ENCODE measurements around the gene MARK4. TPM values are rescaled to one million over a fixed set of nuclear protein-coding genes. Genes with fewer than 3 reads are reported as not detected.

Gene MARK4
- total and polyA plus RNA-seq, 2 experiments from 2014 or later, result 4.9 to 11.6 TPM

DNA sequence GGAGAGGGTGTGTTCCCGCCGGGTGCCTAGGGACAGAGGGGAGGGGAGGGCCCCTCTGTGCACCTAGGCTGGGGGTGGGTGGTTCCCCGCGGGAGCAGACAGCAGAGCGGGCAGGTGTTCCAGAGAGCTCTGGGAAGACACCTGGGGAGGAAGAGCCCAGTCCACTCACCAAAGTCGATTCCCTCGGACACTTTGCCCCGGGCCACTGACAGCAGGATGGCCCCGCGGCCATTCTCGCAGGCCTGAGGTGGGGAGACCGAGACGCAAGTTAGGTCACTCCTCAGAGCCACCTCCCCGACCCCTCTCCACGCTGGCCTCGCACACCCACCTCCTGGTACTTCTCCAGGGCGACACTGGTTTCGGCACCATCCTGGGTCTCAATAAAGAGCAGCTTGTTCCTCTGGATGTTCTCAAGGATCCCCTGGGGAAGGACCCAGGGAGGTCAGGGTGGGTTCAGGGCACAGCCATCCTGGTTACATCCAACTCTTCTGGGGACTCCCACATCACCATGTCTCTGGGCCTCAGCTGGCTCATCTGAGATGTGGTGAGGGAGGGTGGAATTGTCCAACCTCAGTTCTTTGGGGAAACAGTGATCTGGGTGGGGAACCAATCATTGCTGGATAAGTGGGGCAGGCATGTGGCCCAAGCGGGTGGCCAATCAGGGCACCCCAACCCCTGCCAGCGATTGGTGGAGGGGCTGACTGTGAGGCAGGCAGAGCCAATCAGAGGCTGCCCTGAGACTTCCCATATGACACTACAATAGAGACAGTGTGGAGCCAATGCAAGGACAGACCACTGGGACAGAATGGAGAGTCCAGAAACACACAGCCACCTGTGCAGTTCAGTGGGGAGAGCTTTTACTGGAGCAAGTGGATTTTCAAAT lies 102.1 kb downstream of the MARK4 start:
- Histone ChIP-seq H3K9ac (no peak overlapping the region), H3K9me2 (ENCODE audit: insufficient read depth) (no peaks in the 10 kb centered on the region), H3K27ac (no peak overlapping the region), H3K27me3 (replicated peaks; ENCODE audit: insufficient read depth) (no peaks in the 10 kb centered on the region), H3K4me1 (ENCODE audit: insufficient read depth) (no peaks in the 10 kb centered on the region), H3K4me2 (ENCODE audit: unreplicated experiment) (no peak overlapping the region), H2AFZ (no peak overlapping the region), H4K20me1 (ENCODE audit: insufficient read depth) (no peaks in the 10 kb centered on the region), H3K9me3 (ENCODE audit: low read depth) (no peaks in the 10 kb centered on the region), H3F3A (ENCODE audit: insufficient read depth) (no peaks in the 10 kb centered on the region), H3K4me3 (no peak overlapping the region), H3K36me3 (ENCODE audit: low read depth) (peaks cover 16% of the 10 kb centered on the region; the same call in 1 of the 2 replicates), H3K79me2 (ENCODE audit: insufficient read depth) (no peaks in the 10 kb centered on the region)
- in situ Hi-C loops (cut with MboI), result no loop called here
- DNase-seq, result no peak
- 90 to 98% methylated on average over 15 to 19 of the region's 20 CpGs for WGBS, 2 experiments (ENCODE audit: low coverage in 1 of 2, low lambda C conversion rate in 2 of 2, missing lambda C conversion rate in 2 of 2)
- no peak for TF ChIP-seq EZH2 (IDR thresholded peaks at IDR 0.05; ENCODE audit: insufficient read depth, poor library complexity, severe bottlenecking)
- no peak for TF ChIP-seq EZH2phosphoT487 (IDR thresholded peaks at IDR 0.05; ENCODE audit: insufficient read depth, low read depth)

DNA sequence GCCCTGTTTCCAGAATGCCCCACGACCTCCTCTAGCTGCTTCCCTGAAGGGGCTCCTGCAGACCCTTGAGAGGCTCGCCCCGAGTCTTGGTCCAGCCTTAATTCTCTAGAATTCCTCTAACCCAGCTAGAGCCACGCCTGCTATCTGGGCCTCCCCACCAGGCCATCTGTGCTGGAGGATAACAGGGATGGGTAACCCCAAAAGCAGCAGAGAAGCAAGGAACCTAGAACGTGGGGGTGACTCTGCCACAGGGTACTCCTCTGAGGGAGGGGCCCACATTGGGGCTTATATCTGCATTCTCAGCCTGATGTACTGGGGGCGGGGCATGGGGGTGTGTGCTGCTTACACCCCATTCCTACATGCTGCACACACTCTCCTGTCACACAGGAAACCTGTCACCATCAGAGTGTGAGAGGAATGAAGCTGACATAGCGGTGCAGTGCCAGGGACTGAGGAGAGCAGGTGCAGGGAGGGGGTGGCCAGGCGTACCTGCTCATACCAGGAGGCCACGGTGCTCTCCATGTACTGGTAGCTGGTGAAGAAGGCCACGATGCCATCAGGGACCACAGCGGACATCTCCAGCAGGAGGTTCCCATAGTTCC lies 103.3 kb downstream of the MARK4 start:
- no peak overlapping the region for H3K27ac ChIP-seq
- in situ Hi-C loops (cut with MboI), result no loop called here
- H3K36me3 ChIP-seq (ENCODE audit: low read depth), result peaks cover 16% of the 10 kb centered on the region; the same call in 1 of the 2 replicates
- DNase-seq, result no peak
- WGBS, 2 experiments (ENCODE audit: low coverage in 1 of 2, low lambda C conversion rate in 2 of 2, missing lambda C conversion rate in 2 of 2), result 90 to 91% methylated on average over 11 of the region's 11 CpGs
- H3K27me3 ChIP-seq (replicated peaks; ENCODE audit: insufficient read depth), result no peaks in the 10 kb centered on the region
- H2AFZ ChIP-seq, result no peak overlapping the region
- H3K4me1 ChIP-seq (ENCODE audit: insufficient read depth), result no peaks in the 10 kb centered on the region
- H3K79me2 ChIP-seq (ENCODE audit: insufficient read depth), result no peaks in the 10 kb centered on the region
- no peaks in the 10 kb centered on the region for H3F3A ChIP-seq (ENCODE audit: insufficient read depth)
- H3K9me2 ChIP-seq (ENCODE audit: insufficient read depth), result no peaks in the 10 kb centered on the region
- H4K20me1 ChIP-seq (ENCODE audit: insufficient read depth), result no peaks in the 10 kb centered on the region
- TF ChIP-seq EZH2phosphoT487 (IDR thresholded peaks at IDR 0.05; ENCODE audit: insufficient read depth, low read depth) (no peak), EZH2 (IDR thresholded peaks at IDR 0.05; ENCODE audit: insufficient read depth, poor library complexity, severe bottlenecking) (no peak)
- no peak overlapping the region for H3K4me2 ChIP-seq (ENCODE audit: unreplicated experiment)
- no peak overlapping the region for H3K9ac ChIP-seq
- no peak overlapping the region for H3K4me3 ChIP-seq
- no peaks in the 10 kb centered on the region for H3K9me3 ChIP-seq (ENCODE audit: low read depth)

Other genes with a start within 250 kb of the MARK4 start
- gene RELB, start 249.8 kb upstream of the MARK4 start, total RNA-seq (2014; rRNA removed; shearing (Covaris generic)), result 9.7 and 12.5 TPM in 2 replicates
- gene RELB, start 249.8 kb upstream of the MARK4 start, polyA plus RNA-seq (2016; fragmentation: Nextera tagmentation; extraction: Ambion mirVana), result 7.6 and 10.0 TPM in 2 replicates
- gene CLASRP, start 212.2 kb upstream of the MARK4 start, total RNA-seq (2014; rRNA removed; shearing (Covaris generic)), result 12.3 and 45.1 TPM in 2 replicates
- 9.2 and 10.1 TPM in 2 replicates for gene CLASRP, start 212.2 kb upstream of the MARK4 start, polyA plus RNA-seq (2016; fragmentation: Nextera tagmentation; extraction: Ambion mirVana)
- gene ZNF296, start 174.8 kb upstream of the MARK4 start, total RNA-seq (2014; rRNA removed; shearing (Covaris generic)), result 0.25 TPM in 1 of 2 replicates, not detected in the other
- gene ZNF296, start 174.8 kb upstream of the MARK4 start, polyA plus RNA-seq (2016; fragmentation: Nextera tagmentation; extraction: Ambion mirVana), result 0.15 TPM in 1 of 2 replicates, not detected in the other
- gene GEMIN7, start 172.0 kb upstream of the MARK4 start, total RNA-seq (2014; rRNA removed; shearing (Covaris generic)), result 22.5 and 25.3 TPM in 2 replicates
- gene GEMIN7, start 172.0 kb upstream of the MARK4 start, polyA plus RNA-seq (2016; fragmentation: Nextera tagmentation; extraction: Ambion mirVana), result 48.4 and 49.7 TPM in 2 replicates
- gene PPP1R37, start 158.1 kb upstream of the MARK4 start, total RNA-seq (2014; rRNA removed; shearing (Covaris generic)), result 39.2 and 43.8 TPM in 2 replicates
- 1.6 and 1.9 TPM in 2 replicates for gene PPP1R37, start 158.1 kb upstream of the MARK4 start, polyA plus RNA-seq (2016; fragmentation: Nextera tagmentation; extraction: Ambion mirVana)
- 0.11 and 0.25 TPM in 2 replicates for gene NKPD1, start 90.3 kb upstream of the MARK4 start, total RNA-seq (2014; rRNA removed; shearing (Covaris generic))
- not detected in 2 replicates for gene NKPD1, start 90.3 kb upstream of the MARK4 start, polyA plus RNA-seq (2016; fragmentation: Nextera tagmentation; extraction: Ambion mirVana)
- 0.89 and 11.2 TPM in 2 replicates for gene TRAPPC6A, start 73.0 kb upstream of the MARK4 start, total RNA-seq (2014; rRNA removed; shearing (Covaris generic))
- 16.9 and 18.8 TPM in 2 replicates for gene TRAPPC6A, start 73.0 kb upstream of the MARK4 start, polyA plus RNA-seq (2016; fragmentation: Nextera tagmentation; extraction: Ambion mirVana)
- gene BLOC1S3, start 72.5 kb upstream of the MARK4 start, total RNA-seq (2014; rRNA removed; shearing (Covaris generic)), result 4.3 and 9.0 TPM in 2 replicates
- 7.2 and 8.9 TPM in 2 replicates for gene BLOC1S3, start 72.5 kb upstream of the MARK4 start, polyA plus RNA-seq (2016; fragmentation: Nextera tagmentation; extraction: Ambion mirVana)
- gene EXOC3L2, start 5.9 kb upstream of the MARK4 start, total RNA-seq (2014; rRNA removed; shearing (Covaris generic)), result 0.38 TPM in 1 of 2 replicates, not detected in the other
- 0.06 TPM in 1 of 2 replicates, not detected in the other for gene EXOC3L2, start 5.9 kb upstream of the MARK4 start, polyA plus RNA-seq (2016; fragmentation: Nextera tagmentation; extraction: Ambion mirVana)
- gene CKM, start 71.6 kb downstream of the MARK4 start, total RNA-seq (2014; rRNA removed; shearing (Covaris generic)), result not detected in 2 replicates
- gene CKM, start 71.6 kb downstream of the MARK4 start, polyA plus RNA-seq (2016; fragmentation: Nextera tagmentation; extraction: Ambion mirVana), result 0.11 TPM in 1 of 2 replicates, not detected in the other
- not detected in 2 replicates for gene KLC3, start 89.5 kb downstream of the MARK4 start, total RNA-seq (2014; rRNA removed; shearing (Covaris generic))
- not detected in 2 replicates for gene KLC3, start 89.5 kb downstream of the MARK4 start, polyA plus RNA-seq (2016; fragmentation: Nextera tagmentation; extraction: Ambion mirVana)
- 29.8 and 32.3 TPM in 2 replicates for gene ERCC2, start 119.3 kb downstream of the MARK4 start, total RNA-seq (2014; rRNA removed; shearing (Covaris generic))
- 13.7 TPM in 2 replicates for gene ERCC2, start 119.3 kb downstream of the MARK4 start, polyA plus RNA-seq (2016; fragmentation: Nextera tagmentation; extraction: Ambion mirVana)
- gene PPP1R13L, start 153.8 kb downstream of the MARK4 start, total RNA-seq (2014; rRNA removed; shearing (Covaris generic)), result 3.9 and 36.5 TPM in 2 replicates
- 6.2 and 6.4 TPM in 2 replicates for gene PPP1R13L, start 153.8 kb downstream of the MARK4 start, polyA plus RNA-seq (2016; fragmentation: Nextera tagmentation; extraction: Ambion mirVana)
- gene POLR1G, start 155.4 kb downstream of the MARK4 start, total RNA-seq (2014; rRNA removed; shearing (Covaris generic)), result 3.9 and 8.8 TPM in 2 replicates
- gene POLR1G, start 155.4 kb downstream of the MARK4 start, polyA plus RNA-seq (2016; fragmentation: Nextera tagmentation; extraction: Ambion mirVana), result 7.2 and 10.8 TPM in 2 replicates
- 63.0 and 79.8 TPM in 2 replicates for gene ERCC1, start 172.6 kb downstream of the MARK4 start, total RNA-seq (2014; rRNA removed; shearing (Covaris generic))
- 89.0 and 90.9 TPM in 2 replicates for gene ERCC1, start 172.6 kb downstream of the MARK4 start, polyA plus RNA-seq (2016; fragmentation: Nextera tagmentation; extraction: Ambion mirVana)
- 11.9 and 16.1 TPM in 2 replicates for gene FOSB, start 216.7 kb downstream of the MARK4 start, total RNA-seq (2014; rRNA removed; shearing (Covaris generic))
- 4.8 and 8.3 TPM in 2 replicates for gene FOSB, start 216.7 kb downstream of the MARK4 start, polyA plus RNA-seq (2016; fragmentation: Nextera tagmentation; extraction: Ambion mirVana)
- 14.8 and 19.6 TPM in 2 replicates for gene RTN2, start 245.8 kb downstream of the MARK4 start, total RNA-seq (2014; rRNA removed; shearing (Covaris generic))
- 7.8 and 8.2 TPM in 2 replicates for gene RTN2, start 245.8 kb downstream of the MARK4 start, polyA plus RNA-seq (2016; fragmentation: Nextera tagmentation; extraction: Ambion mirVana)
- gene PPM1N, start 247.2 kb downstream of the MARK4 start, total RNA-seq (2014; rRNA removed; shearing (Covaris generic)), result 0.32 TPM in 1 of 2 replicates, not detected in the other
- 0.33 and 0.63 TPM in 2 replicates for gene PPM1N, start 247.2 kb downstream of the MARK4 start, polyA plus RNA-seq (2016; fragmentation: Nextera tagmentation; extraction: Ambion mirVana)

Measured in GM23248 (cell line).